GM12878 (cell line): ENCODE results near the gene SOX9.

ENCODE experiments used
- EZH2 ChIP-seq: IDR thresholded peaks from 2 replicates; pipeline ENCODE4 v1.6.1; 2012; ENCODE audit warnings: low read depth, mild to moderate bottlenecking, control low read depth, inconsistent platforms, low read length, borderline replicate concordance; ENCODE audit not compliant: control insufficient read depth
- HDAC2 ChIP-seq: fragments of 200-600 bp; sonication (generic); IDR thresholded peaks from 2 replicates; pipeline ENCODE4 v1.6.1; 2017
- MYC ChIP-seq: IDR thresholded peaks from 2 replicates; pipeline ENCODE4 v1.6.1; 2011; ENCODE audit warnings: mild to moderate bottlenecking, low read length, moderate library complexity, inconsistent platforms; ENCODE audit not compliant: insufficient read depth, insufficient replicate concordance, insufficient read length, severe bottlenecking
- NFXL1 ChIP-seq: fragments of 450-650 bp; IDR thresholded peaks from 2 replicates; pipeline ENCODE4 v1.6.1; 2017; ENCODE audit warnings: antibody characterized with exemption, mild to moderate bottlenecking, borderline replicate concordance
- NFYA ChIP-seq: IDR thresholded peaks from 2 replicates; pipeline ENCODE4 v1.6.1; 2011; ENCODE audit warnings: low read depth, mild to moderate bottlenecking, low read length, improper control_type of control experiment, borderline replicate concordance
- PBX3 ChIP-seq: IDR thresholded peaks from 2 replicates; pipeline ENCODE4 v1.6.1; 2011; ENCODE audit warnings: mild to moderate bottlenecking, low read depth, low read length, moderate library complexity; ENCODE audit not compliant: insufficient replicate concordance
- POLR2AphosphoS5 ChIP-seq: IDR thresholded peaks from 2 replicates; pipeline ENCODE4 v1.6.1; 2011; ENCODE audit warnings: mild to moderate bottlenecking, low read length, inconsistent platforms
- RAD21 ChIP-seq: IDR thresholded peaks from 2 replicates; pipeline ENCODE4 v1.6.1; 2011; ENCODE audit warnings: mild to moderate bottlenecking, low read depth, low read length, moderate library complexity; ENCODE audit not compliant: insufficient read depth
- RFX5 ChIP-seq: IDR thresholded peaks from 2 replicates; pipeline ENCODE4 v1.6.1; 2011; ENCODE audit warnings: low read depth, low read length, improper control_type of control experiment
- SRF ChIP-seq, 2 experiments: IDR thresholded peaks; 2 replicates each; pipeline ENCODE4 v1.6.1; 2011; ENCODE audit warnings: low read depth in 2 of 2, low read length in 2 of 2, mild to moderate bottlenecking in 1 of 2, moderate library complexity in 1 of 2
- ZNF274 ChIP-seq: IDR thresholded peaks from one replicate; pipeline ENCODE4 v1.8.0; 2011; ENCODE audit not compliant: insufficient read length, insufficient read depth
- TF ChIP-seq, protein P1 (sequence below), 3 experiments: IDR thresholded peaks in 2 of 3; conservative IDR thresholded peaks in 1 of 3; 2 replicates each; pipeline ENCODE4 v1.5.1; 2011; ENCODE audit warnings: low read depth in 3 of 3, low read length in 3 of 3, mild to moderate bottlenecking in 3 of 3, control low read depth in 2 of 3, moderate library complexity in 2 of 3, inconsistent platforms in 1 of 3, mixed read lengths in 1 of 3; ENCODE audit not compliant: control insufficient read depth in 2 of 3, insufficient read depth in 1 of 3; ENCODE audit errors: extremely low read depth in 1 of 3

GRCh38 chr17:72139212-72139611 lies 18.4 kb downstream of the SOX9 start:
- TF ChIP-seq ZNF274 (no peak), NFYA (no peak), MYC (no peak), PBX3 (no peak), HDAC2 (no peak), RAD21 (no peak), EZH2 (no peak), SRF (IDR thresholded peaks at IDR 0.05; ENCODE audit: low read depth in 2 of 2, low read length in 2 of 2) (no peak), RFX5 (no peak), POLR2AphosphoS5 (no peak), NFXL1 (no peak)
- TF ChIP-seq, protein P1, sequence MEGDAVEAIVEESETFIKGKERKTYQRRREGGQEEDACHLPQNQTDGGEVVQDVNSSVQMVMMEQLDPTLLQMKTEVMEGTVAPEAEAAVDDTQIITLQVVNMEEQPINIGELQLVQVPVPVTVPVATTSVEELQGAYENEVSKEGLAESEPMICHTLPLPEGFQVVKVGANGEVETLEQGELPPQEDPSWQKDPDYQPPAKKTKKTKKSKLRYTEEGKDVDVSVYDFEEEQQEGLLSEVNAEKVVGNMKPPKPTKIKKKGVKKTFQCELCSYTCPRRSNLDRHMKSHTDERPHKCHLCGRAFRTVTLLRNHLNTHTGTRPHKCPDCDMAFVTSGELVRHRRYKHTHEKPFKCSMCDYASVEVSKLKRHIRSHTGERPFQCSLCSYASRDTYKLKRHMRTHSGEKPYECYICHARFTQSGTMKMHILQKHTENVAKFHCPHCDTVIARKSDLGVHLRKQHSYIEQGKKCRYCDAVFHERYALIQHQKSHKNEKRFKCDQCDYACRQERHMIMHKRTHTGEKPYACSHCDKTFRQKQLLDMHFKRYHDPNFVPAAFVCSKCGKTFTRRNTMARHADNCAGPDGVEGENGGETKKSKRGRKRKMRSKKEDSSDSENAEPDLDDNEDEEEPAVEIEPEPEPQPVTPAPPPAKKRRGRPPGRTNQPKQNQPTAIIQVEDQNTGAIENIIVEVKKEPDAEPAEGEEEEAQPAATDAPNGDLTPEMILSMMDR (IDR thresholded peaks at IDR 0.05 in 2 of 3, conservative IDR thresholded peaks at IDR 0.05 in 1 of 3; ENCODE audit: control insufficient read depth in 2 of 3, extremely low read depth in 1 of 3, insufficient read depth in 1 of 3, low read depth in 3 of 3, low read length in 3 of 3) = no peak
